Upper lobe of right lung (tissue), 1 donor: ENCODE results near the gene ANKRD24. TPM values are rescaled to one million over a fixed set of nuclear protein-coding genes. Genes with fewer than 3 reads are reported as not detected.
"Not testable (repeated sequence)": the region's sequence is repeated elsewhere in the genome, so short reads cannot be mapped to it uniquely, and the experiment has no call there.

Experiments
- ATAC-seq: fragments of 200-7000 bp; cut with Tn5 transposase; one replicate; pipeline ENCODE4 v1.9.1; 2020; ENCODE audit warnings: mild to moderate bottlenecking, moderate library complexity
- DNase-seq: peaks from one replicate; pipeline ENCODE4 v3.0.0-alpha.2; 2020
- H3K27ac ChIP-seq: fragments of 200-600 bp; one replicate; pipeline ENCODE4 v1.8.0; 2022
- H3K27me3 ChIP-seq: fragments of 200-600 bp; one replicate; pipeline ENCODE4 v1.8.0; 2022; ENCODE audit warnings: mild to moderate bottlenecking
- H3K36me3 ChIP-seq: fragments of 200-600 bp; one replicate; pipeline ENCODE4 v1.8.0; 2022
- H3K4me1 ChIP-seq: fragments of 200-600 bp; one replicate; pipeline ENCODE4 v1.8.0; 2022
- H3K4me3 ChIP-seq: fragments of 200-600 bp; one replicate; pipeline ENCODE4 v1.8.0; 2022; ENCODE audit warnings: mild to moderate bottlenecking
- H3K9me3 ChIP-seq: fragments of 200-600 bp; one replicate; pipeline ENCODE4 v1.8.0; 2022
- CTCF ChIP-seq: fragments of 200-600 bp; IDR thresholded peaks from one replicate; pipeline ENCODE4 v1.8.0; 2022; ENCODE audit warnings: antibody characterized with exemption
- intact Hi-C: fragments of 100-400 bp; cut with DNase I; formaldehyde crosslinking; loops from one replicate; pipeline ENCODE4 v1.11.0; 2022
- total RNA-seq: library from RNA; stranded (reverse); fragmentation: NEBNext Ultra II Directional; extraction: Animal tissue kit (Norgen Biotek cat#: 25700); gene quantifications from one replicate; pipeline ENCODE4 v1.2.1, GENCODE V29; 2021
- donor health status: DM: no; HTN: yes; CAD: no; lungs with severe emphysema.

ANKRD24 gene
- total RNA-seq, 1 donor from 2014 or later = 2.3 TPM

GRCh38 chr19:4234142-4234861 is 51.8 kb downstream of the ANKRD24 start:
- TF ChIP-seq CTCF = no peak
- intact Hi-C loops = no loop called here
- Histone ChIP-seq H3K4me3 (no peak overlapping the region), H3K4me1 (peaks cover under 1% of the 10 kb centered on the region), H3K36me3 (no peaks in the 10 kb centered on the region), H3K9me3 (no peaks in the 10 kb centered on the region), H3K27ac (no peak overlapping the region), H3K27me3 (peaks cover 38% of the 10 kb centered on the region)
- DNase-seq (no peak), ATAC-seq (no peak)

- H3K27ac ChIP-seq = no peak overlapping the region
- H3K4me3 ChIP-seq = no peak overlapping the region
- intact Hi-C loops = no loop called here
- no peaks in the 10 kb centered on the region for H3K36me3 ChIP-seq
- no peaks in the 10 kb centered on the region for H3K9me3 ChIP-seq
- no peak for ATAC-seq
- TF ChIP-seq CTCF = no peak
- no peak for DNase-seq
- H3K4me1 ChIP-seq = no peaks in the 10 kb centered on the region
- H3K27me3 ChIP-seq = peaks cover 33% of the 10 kb centered on the region
Measured at GRCh38 chr19:4234862-4235201, 52.3 kb downstream of the ANKRD24 start.

- H3K4me3 ChIP-seq, H3K36me3 ChIP-seq, H3K4me1 ChIP-seq, H3K27ac ChIP-seq, intact Hi-C loops, DNase-seq, H3K9me3 ChIP-seq, ATAC-seq: not testable (repeated sequence)
- peaks cover 18% of the 10 kb centered on the region for H3K27me3 ChIP-seq
Measured at GRCh38 chr19:4237510-4237909, 55.0 kb downstream of the ANKRD24 start.

- H3K27me3 ChIP-seq = peaks cover 7% of the 10 kb centered on the region
- no peaks in the 10 kb centered on the region for H3K4me1 ChIP-seq
- intact Hi-C loops = no loop called here
- no peak for ATAC-seq
- no peak for DNase-seq
- H3K9me3 ChIP-seq = peaks cover 7% of the 10 kb centered on the region
- TF ChIP-seq CTCF = no peak
- H3K4me3 ChIP-seq = no peak overlapping the region
- no peak overlapping the region for H3K27ac ChIP-seq
- no peaks in the 10 kb centered on the region for H3K36me3 ChIP-seq
Measured at GRCh38 chr19:4238831-4239230, 56.3 kb downstream of the ANKRD24 start.

GRCh38 chr19:4241824-4242430 is 59.4 kb downstream of the ANKRD24 start:
- no peaks in the 10 kb centered on the region for H3K36me3 ChIP-seq
- peaks cover 6% of the 10 kb centered on the region for H3K4me1 ChIP-seq
- DNase-seq (no peak), ATAC-seq (no peak)
- TF ChIP-seq CTCF = no peak
- no peak overlapping the region for H3K27ac ChIP-seq
- H3K27me3 ChIP-seq = peaks cover 6% of the 10 kb centered on the region
- intact Hi-C loops = no loop called here
- peaks cover 7% of the 10 kb centered on the region for H3K9me3 ChIP-seq
- no peak overlapping the region for H3K4me3 ChIP-seq

- DNase-seq, H3K27me3 ChIP-seq, H3K9me3 ChIP-seq, H3K4me3 ChIP-seq, H3K27ac ChIP-seq, intact Hi-C loops, ATAC-seq: not testable (repeated sequence)
- H3K4me1 ChIP-seq = peaks cover 11% of the 10 kb centered on the region
- H3K36me3 ChIP-seq = peaks cover 24% of the 10 kb centered on the region
Measured at GRCh38 chr19:4245938-4246337, 63.4 kb downstream of the ANKRD24 start.
